Raji (cell line): ENCODE measurements around the gene MIPOL1.

Experiments
- POLR2A ChIP-seq: IDR thresholded peaks from 2 replicates; pipeline ENCODE4 v1.6.1; 2011; ENCODE audit warnings: low read depth, low read length, control low read depth; ENCODE audit not compliant: insufficient read depth

The MIPOL1 gene

DNA sequence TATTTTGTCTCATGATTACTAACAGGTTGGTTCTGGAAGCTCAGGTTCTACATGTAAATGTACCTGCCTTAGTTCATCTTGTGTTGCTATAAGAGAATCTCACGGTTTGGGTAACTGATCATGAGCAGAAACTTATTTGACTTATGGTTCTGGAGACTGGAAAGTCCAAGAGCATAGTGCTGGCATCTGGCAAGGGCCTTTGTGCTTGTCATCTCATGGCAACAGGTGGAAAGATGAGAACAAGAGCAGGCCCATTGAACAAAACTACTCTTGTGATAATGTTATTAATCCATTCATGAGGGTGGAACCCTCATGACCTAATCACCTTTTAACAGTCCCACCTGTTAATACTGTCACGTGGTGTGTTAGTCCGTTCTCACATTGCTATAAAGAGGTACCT lies 23.3 kb downstream of the MIPOL1 start:
- TF ChIP-seq POLR2A = no peak

DNA sequence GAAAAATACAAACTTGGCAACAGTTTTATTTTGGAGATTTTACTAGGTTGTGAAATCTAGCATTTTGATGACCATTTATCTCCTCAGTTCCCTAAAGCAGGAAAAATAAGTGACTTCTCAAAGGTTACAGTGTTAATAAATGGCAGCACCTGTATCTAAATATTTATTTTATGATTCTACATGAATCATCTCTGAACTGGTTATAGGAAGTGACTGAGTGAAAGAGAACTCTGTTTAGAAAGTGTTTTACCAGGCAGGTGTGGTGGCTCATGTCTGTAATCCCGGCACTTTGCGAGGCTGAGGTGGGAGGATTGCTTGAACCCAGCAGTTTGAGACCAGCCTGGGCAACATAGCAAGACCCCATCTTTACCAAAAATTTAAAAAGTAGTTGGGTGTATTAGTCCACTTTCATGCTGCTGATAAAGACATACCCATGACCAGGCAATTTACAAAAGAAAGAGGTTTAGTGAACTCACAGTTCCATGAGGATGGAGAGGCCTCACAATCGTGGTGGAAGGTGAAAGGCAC lies 26.3 kb downstream of the MIPOL1 start:
- TF ChIP-seq POLR2A = no peak

DNA sequence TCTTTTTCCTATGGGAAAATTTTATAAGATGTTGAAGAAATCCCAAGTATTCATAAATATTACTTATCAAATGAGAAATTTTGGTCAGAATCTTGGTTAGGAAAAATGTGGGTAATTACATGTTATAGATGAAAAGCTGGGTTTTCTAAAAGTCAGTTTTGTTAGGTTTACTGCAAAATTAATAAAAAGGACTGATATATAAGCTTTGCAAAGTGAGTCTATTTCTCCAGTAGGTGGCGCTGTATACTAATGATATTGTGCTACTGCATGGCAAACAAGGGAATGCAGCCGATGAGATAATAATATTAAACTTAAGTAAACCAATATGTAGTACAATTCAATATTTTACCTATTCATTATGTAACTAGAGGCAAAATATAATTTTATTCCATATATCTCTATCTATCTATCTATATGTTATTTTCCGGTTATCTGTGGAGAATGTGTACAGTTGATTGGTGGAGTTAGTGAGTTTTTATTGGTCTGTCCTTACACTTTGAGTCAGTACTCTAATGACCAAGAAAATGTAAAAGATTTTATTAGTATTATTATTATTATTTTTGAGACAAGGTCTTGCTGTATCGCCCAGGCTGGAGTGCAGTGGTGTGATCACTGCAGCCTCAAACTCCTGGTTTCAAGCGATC lies 32.9 kb downstream of the MIPOL1 start:
- TF ChIP-seq POLR2A = no peak

DNA sequence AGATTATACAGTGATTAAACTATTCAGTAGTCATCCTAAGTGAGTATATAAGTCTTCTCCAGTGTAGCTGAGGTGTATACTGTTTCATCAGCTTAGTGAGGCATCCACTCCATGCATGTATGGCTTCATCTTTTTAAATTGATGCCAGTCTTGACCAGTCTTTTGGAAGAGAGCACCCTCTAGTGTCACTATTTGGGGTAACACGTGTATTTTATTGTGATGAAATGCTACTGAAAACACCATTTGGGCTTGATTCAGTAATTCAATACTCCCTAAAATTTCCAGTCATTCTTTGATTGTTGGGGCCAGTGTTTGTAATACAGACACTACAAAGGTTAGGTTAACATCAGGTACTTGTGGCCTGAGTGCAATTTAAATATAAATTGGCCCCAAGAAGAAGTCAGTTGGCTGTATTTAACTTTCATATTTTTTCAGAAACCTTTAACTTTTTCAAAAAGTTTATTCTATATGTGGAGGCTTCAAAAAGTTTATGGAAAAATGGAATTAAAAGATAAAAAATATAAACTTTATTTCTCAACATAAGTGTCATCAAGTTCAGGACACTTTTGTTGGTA lies 35.3 kb downstream of the MIPOL1 start:
- no peak for TF ChIP-seq POLR2A

DNA sequence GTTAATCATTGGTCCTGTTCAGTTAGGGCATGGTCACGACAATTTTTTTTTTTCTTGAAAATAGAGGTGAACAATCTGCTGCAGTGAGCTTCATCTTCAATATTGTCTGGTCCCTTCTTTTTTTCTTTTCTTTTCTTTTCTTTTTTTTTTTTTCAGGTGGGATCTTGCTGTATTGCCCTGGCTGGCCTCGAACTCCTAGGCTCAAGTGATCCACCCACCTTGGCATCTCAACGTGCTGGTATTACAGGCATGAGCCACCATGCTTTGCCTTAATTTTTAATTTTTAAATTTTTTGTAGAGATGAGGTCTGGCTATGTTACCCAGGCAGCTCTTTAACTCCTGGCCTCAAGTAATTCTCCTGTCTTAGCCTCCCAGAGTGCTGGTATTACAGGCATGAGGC lies 36.5 kb downstream of the MIPOL1 start:
- TF ChIP-seq POLR2A = no peak

DNA sequence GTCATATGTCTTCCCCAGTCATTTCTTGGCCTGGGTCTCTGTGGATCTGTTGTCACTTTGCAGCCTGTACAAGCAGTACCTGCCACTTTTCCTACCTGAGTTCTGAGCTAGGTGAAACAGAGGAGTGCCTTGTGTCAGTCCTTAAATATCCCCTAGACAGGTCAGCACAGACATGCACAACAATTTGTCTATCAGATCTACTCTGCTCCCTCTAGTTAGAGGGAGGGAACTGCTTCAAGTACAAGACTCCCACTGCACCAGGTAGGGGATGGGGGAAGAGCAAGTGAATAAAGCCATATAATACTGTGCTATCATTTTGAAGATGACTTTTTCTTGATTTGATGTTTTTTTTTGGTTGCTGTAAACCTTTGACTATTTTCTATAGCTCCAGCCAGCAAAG lies 39.4 kb downstream of the MIPOL1 start:
- no peak for TF ChIP-seq POLR2A

DNA sequence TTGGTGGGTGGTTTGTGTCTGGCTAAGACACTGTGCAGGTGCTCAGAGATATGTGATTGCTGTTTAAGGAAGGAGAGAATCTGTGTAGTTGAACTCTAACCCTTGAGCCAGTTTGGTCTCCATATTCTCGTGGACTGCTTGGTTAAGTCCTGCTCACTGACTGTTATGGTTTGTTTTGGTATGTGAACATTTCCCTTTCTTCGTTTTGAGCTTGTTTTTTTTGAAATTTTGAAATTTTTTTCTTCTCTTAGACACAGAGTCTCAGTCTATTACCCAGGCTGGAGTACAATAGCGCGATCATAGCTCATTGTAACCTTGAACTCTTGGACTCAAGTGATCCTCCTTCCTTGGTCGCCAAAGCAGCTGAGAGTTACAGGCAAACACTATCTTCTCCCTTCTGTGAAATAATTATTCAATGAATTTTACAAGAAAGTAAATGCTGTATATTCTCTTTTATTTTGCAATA lies 40.0 kb downstream of the MIPOL1 start:
- no peak for TF ChIP-seq POLR2A

DNA sequence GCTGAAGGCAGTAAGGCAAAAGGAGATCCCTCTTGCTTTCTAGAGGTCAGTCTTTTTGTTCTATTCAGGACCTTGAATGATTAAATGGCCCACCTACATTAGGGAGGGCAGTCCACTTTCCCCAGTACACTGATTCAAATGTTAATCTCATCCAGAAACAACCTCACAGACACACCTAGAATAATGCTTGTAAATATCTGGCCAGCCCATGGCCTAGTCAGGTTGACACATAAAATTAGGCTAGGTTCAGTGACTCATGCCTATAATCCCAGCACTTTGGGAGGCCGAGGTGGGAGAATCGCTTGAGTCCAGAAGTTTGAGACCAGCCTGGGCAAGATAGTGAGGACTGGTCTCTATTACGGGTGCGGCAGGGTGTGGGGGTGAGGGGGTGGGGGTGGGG lies 43.5 kb downstream of the MIPOL1 start:
- no peak for TF ChIP-seq POLR2A

DNA sequence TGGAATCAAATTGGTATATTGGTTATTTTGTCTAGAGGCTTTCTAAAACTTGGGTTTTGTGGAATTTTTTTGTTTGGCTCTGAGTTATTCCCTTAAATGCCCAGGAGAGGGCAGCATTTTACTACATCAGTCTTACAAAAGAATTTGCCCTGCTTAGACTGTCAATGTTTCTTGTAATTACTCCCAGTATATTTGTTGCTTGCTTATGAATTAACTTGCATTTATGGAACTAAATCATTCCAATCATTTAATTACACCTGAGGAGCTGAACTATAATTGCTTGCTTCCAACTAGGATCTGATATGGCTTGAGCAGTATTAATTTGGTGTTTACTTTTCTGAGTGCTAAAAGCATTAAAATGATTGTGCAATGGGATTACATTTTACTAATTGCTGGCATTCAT lies 48.7 kb downstream of the MIPOL1 start:
- no peak for TF ChIP-seq POLR2A

DNA sequence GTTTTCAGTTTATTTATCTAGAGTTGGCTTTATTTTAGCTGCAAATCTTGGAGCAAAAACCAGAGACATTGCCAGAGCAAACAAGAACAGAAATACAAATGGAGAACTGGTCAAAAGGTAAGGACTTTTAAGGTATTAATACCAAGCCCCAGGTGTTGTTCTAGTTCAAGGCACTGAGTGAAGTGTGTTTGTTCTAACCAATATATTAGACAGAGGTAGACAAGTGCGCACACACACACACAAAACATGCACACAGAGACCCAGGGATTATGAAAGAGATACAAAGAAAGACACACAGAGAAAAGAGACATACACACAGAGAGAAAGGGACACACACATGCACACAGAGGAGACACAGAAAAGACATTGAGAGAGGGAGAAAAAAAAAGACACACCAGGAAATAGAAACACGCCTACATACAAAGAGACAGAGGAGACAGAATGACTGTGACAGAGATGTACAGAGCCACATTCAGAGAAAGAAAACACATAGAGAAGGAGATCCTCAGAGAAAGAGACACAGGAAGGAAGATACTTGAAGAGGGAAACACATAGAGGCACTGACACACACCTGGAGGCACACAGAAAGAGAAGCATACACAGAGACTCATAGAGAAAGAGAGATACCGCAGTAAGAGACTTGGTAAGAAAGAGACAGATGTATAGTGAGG lies 50.2 kb downstream of the MIPOL1 start:
- TF ChIP-seq POLR2A = no peak

DNA sequence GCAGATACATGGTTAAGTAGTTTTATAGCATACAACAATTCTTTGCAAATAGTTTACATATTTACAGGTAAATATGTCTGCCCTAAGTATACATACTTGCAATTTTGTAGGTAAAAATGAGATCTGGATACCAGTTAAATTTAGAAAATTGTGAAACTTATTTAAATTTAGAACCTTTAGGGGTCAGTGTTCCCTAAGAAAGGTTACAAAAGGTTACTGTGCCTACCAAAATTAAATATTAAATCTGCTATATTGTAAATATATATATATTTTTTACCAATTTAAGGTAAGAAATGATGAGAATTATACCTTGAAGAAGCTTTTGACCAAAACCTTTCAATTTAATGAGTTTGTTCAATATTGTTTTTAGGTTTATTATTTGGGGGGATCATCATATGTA lies 54.0 kb downstream of the MIPOL1 start:
- no peak for TF ChIP-seq POLR2A

DNA sequence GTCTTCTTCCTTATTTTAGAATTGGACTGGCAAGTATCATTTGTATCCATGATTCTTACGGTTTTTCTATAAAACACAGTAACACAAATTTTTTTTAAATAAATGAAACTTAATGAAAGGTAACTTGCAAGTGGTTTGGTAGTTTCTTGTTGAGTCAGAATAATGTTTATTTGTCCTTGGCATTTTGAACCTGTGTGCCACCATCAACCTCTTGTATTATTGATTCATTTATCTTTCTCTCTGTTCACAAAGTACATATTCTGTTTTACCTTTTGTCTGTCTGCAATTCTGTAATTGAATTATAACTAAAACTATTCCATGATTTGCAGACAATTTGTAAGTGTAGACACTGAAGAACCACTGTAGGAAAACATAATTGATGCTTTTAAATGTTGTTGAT lies 54.7 kb downstream of the MIPOL1 start:
- no peak for TF ChIP-seq POLR2A

DNA sequence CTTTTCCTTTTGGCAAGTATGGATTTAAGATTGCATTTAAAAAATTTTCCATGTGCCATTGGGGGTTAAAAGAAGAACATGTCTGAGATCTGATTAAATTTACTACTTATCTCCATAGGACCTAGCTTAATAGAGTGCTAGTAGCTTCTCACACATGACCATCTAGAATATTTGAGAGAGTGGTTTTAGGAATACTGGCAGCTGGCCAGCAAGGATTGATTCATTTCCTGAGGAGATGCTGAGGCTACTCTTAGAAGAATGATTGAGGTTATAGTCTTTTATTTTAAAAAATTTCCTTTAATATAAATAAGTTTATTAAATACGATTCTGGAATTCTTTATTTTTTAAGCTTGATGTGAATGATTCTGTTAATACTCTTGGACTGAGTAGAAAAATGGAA lies 56.2 kb downstream of the MIPOL1 start:
- TF ChIP-seq POLR2A = no peak

DNA sequence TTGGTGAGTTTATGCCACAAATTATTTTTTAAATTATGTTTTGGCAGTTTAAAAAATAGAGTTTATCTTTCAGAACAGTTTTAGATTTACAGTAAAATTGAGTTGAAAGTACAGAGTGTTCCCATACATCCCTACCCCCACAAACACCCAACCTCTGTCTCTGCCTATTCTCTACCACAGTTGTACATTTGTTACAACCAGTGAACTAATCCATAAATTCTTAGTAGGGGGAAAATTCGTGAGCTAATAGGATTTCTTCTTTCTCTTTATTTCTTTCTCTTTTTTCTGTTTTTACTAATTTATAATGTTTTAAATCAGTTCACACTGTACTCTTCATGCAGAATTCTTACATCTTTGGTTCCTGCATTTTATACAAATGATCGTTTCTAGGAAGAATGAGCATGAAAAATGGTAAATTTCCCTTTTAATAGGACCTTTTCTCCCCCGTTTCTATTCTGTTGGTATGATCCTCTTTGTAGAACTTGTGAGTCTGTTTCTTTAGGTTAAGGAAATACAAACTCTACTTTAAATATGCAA lies 56.7 kb downstream of the MIPOL1 start:
- TF ChIP-seq POLR2A = no peak

DNA sequence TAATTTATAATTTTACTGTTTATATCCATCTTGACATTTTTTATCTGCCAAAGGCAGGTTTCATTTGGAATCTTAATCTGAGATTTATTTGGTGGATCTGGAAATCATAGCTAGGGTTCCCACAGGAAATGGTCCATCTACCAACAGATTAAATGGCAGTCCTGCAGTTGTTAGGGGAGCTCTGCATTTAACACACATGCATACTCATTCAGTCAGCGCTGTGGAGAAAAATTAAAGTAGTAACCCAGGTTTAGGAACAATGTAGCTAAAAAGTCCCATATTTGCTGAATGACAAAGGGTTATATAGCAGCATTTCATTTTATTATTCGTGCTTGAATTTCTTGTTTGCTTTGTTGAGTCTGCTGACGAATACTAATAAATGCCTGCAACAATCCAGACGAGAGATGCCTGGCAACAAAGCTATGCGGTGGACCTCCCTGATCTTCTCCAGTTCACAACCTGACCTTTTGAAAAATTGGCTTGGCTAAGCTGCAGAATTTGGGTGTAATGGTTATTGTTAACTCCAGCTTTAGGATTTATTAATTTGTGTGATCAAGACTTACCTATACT lies 59.8 kb downstream of the MIPOL1 start:
- no peak for TF ChIP-seq POLR2A

DNA sequence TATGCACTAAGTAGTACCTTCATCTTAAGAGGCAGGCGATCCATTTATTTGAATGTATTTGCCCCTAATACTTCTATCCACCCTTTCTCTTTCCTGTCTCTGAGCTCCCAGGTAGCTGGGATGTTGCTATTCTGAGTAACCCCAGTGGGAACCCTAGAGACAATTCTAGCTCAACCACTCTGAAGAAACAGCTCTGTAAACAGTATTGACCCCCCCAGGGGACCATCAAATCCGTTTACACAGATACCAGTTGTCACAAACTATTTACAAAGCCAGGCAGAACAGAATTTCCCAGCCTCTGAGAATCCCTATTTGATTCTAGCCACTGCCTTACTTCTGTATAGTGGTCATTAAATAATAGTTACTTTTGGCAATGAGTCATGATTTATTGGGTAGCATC lies 64.9 kb downstream of the MIPOL1 start:
- no peak for TF ChIP-seq POLR2A
